Measurements from ENCODE around the gene LKAAEAR1. TPM values are rescaled to one million over a fixed set of nuclear protein-coding genes. Genes with fewer than 3 reads are reported as not detected.
A peak's percentile ranks its signal among the peaks of the same experiment; 100 is the strongest.

Gene LKAAEAR1
- total and polyA plus RNA-seq, 2 of the 13 experiments (the other 11 are each of a cell fraction or from before 2014, with no cell fraction given) = not detected

DNA sequence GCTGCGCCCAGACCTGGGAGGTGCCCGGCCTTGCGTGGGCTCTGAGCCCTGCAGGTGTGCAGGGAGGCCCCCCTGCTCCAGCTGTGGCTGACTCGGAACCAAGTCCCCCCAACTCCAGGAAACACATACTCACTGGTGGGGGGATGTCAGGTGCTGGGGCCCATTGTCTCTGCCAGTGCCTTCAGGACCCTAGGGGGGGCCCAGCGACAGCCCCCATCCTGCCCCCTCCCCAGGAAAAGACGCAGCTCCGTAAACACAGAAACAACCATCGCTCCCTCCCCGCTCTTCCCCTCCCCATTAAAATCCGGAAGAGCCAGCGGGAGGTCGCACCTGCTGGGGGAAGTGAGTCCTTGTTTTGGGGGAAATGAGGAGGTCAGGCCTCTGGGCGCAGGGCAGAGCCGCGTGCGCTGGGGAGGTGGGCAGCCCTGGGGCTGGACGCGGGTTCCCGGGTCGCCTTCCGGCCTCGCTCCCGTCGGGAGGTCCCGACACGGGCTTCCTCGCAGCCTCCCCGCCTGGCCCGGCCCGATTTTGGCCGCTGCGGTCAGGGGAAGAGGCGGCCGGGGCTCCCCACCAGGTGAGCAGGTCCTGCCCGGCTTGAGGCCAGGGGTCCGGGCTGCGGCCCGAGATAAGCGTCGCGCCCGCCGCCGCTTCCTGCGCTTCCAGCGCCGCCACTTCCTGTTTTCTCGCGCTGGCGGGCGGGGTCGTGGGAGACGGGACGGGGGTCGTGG is 42.0 kb downstream of the LKAAEAR1 start (continued):
- TF ChIP-seq, protein P1, sequence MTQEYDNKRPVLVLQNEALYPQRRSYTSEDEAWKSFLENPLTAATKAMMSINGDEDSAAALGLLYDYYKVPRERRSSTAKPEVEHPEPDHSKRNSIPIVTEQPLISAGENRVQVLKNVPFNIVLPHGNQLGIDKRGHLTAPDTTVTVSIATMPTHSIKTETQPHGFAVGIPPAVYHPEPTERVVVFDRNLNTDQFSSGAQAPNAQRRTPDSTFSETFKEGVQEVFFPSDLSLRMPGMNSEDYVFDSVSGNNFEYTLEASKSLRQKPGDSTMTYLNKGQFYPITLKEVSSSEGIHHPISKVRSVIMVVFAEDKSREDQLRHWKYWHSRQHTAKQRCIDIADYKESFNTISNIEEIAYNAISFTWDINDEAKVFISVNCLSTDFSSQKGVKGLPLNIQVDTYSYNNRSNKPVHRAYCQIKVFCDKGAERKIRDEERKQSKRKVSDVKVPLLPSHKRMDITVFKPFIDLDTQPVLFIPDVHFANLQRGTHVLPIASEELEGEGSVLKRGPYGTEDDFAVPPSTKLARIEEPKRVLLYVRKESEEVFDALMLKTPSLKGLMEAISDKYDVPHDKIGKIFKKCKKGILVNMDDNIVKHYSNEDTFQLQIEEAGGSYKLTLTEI (CRISPR knock-in tag; conservative IDR thresholded peaks at IDR 0.05) = no peak
- TF ChIP-seq NPAS2 (CRISPR knock-in tag; IDR thresholded peaks at IDR 0.05; ENCODE audit: borderline replicate concordance) (no peak), HNRNPH1 (optimal IDR thresholded peaks at IDR 0.05; ENCODE audit: low read depth, low read length) (peak; percentile 83), MTF2 (CRISPR knock-in tag; IDR thresholded peaks at IDR 0.05; ENCODE audit: borderline replicate concordance) (no peak), CREB3 (CRISPR knock-in tag; IDR thresholded peaks at IDR 0.05) (peak; percentile 58; the same call in 1 of the 2 replicates), NCOA2 (CRISPR knock-in tag; IDR thresholded peaks at IDR 0.05) (no peak), IKZF4 (CRISPR knock-in tag; IDR thresholded peaks at IDR 0.05; ENCODE audit: borderline replicate concordance, low read depth, not compliant biosample characterization) (peak; percentile 22), CEBPB (IDR thresholded peaks at IDR 0.05; ENCODE audit: borderline replicate concordance, low read depth, low read length) (no peak), ZFP1 (CRISPR knock-in tag; IDR thresholded peaks at IDR 0.05) (no peak), ZNF446 (CRISPR knock-in tag; IDR thresholded peaks at IDR 0.05) (peak; percentile 93), ZBTB38 (CRISPR knock-in tag; IDR thresholded peaks at IDR 0.05) (no peak; the same call in none of the 2 replicates)
- TF ChIP-seq, protein P2, sequence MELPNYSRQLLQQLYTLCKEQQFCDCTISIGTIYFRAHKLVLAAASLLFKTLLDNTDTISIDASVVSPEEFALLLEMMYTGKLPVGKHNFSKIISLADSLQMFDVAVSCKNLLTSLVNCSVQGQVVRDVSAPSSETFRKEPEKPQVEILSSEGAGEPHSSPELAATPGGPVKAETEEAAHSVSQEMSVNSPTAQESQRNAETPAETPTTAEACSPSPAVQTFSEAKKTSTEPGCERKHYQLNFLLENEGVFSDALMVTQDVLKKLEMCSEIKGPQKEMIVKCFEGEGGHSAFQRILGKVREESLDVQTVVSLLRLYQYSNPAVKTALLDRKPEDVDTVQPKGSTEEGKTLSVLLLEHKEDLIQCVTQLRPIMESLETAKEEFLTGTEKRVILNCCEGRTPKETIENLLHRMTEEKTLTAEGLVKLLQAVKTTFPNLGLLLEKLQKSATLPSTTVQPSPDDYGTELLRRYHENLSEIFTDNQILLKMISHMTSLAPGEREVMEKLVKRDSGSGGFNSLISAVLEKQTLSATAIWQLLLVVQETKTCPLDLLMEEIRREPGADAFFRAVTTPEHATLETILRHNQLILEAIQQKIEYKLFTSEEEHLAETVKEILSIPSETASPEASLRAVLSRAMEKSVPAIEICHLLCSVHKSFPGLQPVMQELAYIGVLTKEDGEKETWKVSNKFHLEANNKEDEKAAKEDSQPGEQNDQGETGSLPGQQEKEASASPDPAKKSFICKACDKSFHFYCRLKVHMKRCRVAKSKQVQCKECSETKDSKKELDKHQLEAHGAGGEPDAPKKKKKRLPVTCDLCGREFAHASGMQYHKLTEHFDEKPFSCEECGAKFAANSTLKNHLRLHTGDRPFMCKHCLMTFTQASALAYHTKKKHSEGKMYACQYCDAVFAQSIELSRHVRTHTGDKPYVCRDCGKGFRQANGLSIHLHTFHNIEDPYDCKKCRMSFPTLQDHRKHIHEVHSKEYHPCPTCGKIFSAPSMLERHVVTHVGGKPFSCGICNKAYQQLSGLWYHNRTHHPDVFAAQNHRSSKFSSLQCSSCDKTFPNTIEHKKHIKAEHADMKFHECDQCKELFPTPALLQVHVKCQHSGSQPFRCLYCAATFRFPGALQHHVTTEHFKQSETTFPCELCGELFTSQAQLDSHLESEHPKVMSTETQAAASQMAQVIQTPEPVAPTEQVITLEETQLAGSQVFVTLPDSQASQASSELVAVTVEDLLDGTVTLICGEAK (IDR thresholded peaks at IDR 0.05) = no peak
- TF ChIP-seq, protein P2 (CRISPR knock-in tag; IDR thresholded peaks at IDR 0.05) = peak; percentile 78; the same call in 1 of the 2 replicates
- TF ChIP-seq, protein P3, sequence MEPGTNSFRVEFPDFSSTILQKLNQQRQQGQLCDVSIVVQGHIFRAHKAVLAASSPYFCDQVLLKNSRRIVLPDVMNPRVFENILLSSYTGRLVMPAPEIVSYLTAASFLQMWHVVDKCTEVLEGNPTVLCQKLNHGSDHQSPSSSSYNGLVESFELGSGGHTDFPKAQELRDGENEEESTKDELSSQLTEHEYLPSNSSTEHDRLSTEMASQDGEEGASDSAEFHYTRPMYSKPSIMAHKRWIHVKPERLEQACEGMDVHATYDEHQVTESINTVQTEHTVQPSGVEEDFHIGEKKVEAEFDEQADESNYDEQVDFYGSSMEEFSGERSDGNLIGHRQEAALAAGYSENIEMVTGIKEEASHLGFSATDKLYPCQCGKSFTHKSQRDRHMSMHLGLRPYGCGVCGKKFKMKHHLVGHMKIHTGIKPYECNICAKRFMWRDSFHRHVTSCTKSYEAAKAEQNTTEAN (CRISPR knock-in tag; conservative IDR thresholded peaks at IDR 0.05) = peak; percentile 80
- TF ChIP-seq, protein P4, sequence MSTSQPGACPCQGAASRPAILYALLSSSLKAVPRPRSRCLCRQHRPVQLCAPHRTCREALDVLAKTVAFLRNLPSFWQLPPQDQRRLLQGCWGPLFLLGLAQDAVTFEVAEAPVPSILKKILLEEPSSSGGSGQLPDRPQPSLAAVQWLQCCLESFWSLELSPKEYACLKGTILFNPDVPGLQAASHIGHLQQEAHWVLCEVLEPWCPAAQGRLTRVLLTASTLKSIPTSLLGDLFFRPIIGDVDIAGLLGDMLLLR (CRISPR knock-in tag; IDR thresholded peaks at IDR 0.05) = no peak

Measured in HepG2 (cell line).